ENCODE data around the gene DCAF5.
"Not testable (repeated sequence)": the region's sequence is repeated elsewhere in the genome, so short reads cannot be mapped to it uniquely, and the experiment has no call there.

The DCAF5 gene

DNA sequence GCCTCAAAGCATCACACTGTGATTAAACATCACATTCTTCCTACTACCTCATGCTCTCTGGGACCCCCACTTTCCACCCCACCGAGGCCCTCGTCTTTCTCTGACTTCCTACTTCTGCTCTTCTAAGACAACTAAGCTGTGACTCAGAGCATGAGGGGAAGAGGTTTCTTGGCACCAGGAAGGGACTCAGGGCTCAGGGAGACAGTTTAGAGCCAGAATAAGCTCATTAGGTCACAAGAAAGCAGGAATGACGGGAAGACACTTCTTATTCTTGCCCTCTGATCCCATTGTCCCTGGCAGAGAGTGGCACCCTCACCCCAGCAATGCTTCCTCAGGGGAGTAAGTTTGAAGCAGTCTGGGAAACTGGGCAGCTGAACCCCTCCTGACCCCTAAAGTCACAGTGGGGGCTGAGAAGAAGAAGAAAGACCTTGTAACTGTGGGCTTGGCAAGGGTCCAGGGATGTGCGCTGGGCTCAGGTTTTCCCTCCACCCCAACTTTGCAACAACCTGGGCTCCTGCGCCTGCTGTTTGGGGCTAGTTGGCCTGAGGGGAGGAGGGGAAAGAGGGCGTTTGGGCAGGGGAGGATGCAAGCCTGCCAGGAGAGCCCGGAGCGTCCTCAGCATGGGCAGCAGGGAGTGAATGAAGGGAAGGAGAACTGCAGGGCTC lies 109.2 kb downstream of the DCAF5 start:
- DNase-seq (ENCODE audit: low read depth), result peak; percentile 72

DNA sequence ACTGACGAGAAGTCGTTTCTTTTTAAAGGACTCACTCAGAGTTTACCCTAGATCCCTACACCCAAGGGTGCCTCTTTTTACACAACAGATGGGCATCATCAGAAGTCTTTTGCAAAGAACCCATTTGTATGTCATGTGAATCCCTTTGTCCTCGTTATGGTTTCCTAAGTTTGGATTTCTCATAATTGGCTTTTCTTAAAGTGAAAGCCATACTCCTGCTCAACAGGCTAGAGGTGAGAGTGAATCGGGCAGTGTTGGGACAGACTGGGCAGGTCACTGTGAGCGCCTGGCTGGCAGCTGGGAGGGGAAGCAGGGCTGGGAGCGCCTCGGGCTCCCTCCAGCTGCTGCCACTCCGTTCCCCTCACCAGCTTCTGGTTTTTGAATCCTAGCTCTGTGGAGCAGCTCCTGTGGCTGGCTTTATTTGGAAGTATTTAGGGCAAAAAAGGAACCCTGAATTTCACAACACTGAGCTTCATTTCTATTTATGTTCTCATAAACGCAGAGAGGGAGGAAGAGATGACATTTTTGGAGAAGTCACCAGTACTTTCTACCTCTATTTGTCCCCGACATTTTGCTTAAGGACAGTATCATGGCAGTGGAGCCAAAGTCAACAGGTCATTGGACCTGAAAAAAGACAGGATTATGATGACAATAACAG lies 110.0 kb downstream of the DCAF5 start:
- DNase-seq (ENCODE audit: low read depth), result no peak

DNA sequence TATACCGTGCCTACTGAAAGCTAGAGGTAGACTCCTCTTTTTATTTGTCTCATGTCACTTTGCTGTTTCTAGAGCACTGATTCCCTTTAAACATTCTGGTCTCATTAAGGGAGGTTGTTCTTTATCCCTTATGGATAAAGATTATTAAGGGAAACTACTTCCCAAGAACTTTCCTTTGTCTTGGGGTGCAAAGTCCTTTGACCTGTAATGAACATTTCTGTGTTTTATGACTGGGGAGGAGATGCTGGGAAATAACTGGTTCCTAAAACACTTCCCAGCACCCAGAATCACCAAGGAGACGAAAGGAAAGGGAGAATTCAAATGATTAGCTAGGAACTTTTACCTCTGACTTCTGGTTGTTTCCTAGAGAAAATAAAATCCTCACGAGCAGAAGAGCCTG lies 110.6 kb downstream of the DCAF5 start:
- no peak for DNase-seq (ENCODE audit: low read depth)

DNA sequence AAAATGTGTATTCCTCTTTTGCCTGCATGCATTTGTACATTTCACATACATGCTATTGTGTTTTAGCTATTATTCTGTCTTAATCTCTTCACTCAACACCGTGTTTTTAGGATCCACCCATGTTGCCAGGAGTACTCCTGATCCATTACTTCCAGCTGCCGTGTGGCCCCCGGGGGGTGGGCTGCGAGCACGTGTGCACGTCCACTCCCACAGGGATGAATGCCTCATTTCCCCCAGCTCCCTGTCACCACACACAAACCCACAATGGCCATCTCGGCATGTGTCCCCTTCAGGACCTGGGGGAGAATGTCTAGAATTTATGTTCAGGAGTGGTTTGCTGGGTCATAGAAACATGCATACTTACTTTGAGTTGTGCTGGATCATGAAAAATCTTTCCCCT lies 111.1 kb downstream of the DCAF5 start:
- no peak for DNase-seq (ENCODE audit: low read depth)

DNA sequence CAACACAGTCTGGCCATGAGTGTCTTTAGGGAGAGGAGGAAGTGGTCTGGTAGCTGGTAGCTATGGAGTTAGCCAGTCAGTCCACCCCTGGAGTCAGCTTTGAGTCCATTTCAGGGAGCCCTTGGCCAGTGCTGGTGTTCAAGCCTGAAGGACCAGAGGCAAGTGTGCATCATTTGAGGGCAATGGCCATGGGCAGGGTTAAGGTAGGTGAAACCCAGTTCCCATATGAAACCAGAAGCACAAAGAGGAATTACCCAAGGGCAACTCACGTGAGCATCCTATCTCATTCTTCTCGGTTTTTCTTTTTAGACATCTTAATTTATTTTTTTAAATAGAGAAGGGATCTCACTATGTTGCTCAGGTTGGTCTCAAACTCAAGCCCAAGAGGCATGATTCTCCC lies 112.6 kb downstream of the DCAF5 start:
- no peak for DNase-seq (ENCODE audit: low read depth)

DNA sequence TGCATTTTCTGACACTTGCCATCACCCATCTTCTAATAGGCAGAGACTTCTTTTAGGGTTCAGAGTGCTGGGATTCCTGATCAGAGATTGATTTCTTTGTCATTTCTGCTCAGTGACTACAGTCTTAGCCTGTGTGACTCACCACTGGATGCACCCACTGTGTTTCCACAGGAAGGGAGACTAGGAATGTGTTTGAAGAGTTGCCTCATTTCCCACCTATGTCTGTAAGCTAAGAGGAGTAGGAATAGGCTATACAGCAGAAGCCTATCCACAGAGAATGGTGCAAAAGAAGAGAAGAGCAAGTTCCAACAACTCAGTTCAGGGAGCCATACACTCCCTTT lies 113.7 kb downstream of the DCAF5 start:
- peak; percentile 78 for DNase-seq (ENCODE audit: low read depth)

DNA sequence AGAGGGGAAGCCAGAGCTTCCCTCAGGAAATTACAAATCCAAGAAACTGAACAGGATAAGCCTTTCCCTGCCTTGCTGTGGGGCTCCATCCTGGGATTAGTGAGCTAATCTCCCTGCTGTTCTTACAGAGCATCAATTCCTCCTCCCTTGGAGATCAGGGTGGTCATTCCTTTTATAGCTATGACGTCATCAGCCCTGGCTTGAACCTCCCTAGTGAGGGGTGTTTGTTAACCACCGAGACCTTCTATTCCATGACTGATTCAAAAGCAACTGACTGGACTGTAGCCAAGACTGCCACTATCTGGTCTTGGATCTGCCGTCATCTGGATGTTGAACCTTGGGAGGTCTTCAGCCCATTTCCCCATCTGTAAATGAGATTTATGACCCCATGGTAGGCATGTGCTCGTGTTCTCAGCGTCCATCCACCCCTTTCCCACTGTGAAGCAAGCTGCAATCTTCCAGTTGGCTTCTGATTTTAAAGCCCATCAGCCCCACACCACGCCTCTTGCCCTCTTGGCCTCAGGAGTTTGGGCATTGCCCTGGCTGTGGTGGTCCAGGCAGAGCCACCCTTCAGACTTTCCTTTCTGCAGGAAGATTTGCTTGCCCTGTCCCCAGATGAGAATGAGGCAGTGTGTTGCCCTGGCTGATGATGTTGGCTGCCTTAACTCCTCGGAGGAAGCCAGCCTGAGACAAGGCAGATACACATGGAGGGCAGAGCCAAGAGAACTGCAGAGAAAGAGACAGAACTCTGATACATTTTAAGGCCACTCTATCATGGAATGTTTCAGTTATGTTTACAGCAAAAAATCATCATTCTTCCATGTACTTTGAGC lies 114.2 kb downstream of the DCAF5 start:
- DNase-seq (ENCODE audit: low read depth), result peak; percentile 92

DNA sequence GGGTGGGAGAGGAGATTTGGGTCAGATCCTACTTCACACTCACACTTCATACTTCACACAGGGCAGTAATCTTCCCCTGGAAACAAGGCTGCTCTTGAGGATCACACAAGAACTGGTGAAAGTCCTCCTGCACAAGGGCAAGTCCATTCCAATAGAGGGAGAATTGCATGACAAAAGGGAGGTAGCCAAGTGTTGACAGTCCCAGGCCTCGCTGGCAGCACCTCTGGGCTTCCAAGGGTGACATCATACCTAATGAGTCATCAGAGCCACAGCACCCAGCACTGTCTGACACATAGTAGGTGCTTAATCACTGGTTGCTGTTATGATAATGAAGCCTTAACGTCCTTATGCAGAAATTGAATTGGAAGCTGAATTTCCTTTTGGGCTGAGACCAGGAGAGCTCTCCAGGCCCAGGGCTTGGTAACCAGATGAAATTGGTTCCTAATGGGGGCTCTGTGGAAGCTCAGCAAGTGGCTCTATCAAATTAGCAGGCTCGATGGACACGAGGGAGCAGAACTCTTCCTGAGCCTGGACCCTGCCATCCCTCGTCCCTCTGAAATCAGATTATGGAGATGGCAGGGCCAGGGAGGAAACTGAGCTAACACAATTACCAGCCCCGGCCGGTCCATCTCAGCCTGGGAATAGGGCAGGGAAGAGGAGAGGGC lies 115.0 kb downstream of the DCAF5 start:
- DNase-seq (ENCODE audit: low read depth), result peak; percentile 51

DNA sequence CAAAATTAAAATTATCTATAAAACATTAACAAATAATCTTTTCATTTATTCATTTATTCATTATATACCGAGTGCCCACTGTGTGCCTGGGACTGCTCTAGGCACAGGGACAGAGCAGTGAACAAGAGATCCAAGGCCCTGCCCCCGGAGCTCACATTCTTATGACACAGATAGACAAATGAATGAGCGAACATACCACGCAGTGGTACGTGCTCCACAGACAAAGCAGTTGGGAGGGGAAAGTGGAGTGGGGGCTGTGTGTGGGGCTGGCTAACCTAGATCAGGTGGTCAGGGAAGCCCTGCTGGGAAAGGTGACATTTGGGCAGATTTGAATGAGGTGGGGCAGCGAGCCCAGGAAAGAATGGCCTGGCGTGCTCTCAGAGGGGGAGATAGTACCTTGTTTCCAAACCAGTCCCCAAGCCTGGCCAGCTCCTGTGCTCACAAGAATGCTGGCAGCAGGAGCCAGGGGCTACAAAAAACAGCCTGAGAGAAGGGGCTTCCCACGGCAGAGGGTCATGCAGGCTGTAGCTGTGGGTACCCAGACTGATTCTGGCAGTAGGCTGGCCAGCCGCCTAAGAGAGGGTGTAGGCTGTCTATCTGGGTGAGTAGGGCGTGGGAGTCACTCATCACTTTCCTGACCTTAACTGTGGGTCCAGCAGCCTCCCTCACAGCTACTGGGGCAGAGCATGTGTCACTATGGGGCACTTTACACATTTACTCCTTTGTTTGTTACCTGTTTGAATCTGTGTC lies 116.0 kb downstream of the DCAF5 start:
- DNase-seq (ENCODE audit: low read depth), result no peak

DNA sequence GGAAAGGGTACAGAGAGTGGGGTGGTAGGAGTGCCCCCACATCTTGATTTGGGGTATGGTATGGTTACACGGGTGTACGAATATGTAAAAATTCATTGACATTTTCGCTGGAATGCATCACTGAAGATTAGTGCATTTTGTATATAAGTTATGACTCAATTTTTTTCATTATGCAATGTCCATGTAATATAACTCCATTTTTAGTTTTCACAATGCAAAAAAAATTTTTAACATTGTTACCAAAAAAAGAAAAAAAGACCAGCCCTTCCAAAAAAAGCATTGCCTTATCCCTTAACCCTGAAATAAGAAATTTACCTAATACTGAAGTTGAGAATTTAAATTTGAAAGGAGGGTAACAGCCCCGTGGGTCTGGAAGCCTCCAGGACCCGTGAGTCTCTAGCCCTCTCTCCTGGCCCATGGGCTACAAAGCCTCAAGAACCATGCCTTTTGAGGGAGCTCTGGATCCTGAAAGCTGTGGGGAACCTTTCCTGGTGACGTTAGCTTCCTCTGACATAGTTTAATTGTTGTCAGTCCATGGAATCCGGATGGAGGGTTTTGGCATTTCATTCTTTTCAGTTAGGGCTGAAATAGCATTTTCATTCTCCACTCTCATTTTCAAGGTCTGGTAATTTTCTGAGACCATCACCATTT lies 118.2 kb downstream of the DCAF5 start:
- DNase-seq (ENCODE audit: low read depth), result peak; percentile 72

DNA sequence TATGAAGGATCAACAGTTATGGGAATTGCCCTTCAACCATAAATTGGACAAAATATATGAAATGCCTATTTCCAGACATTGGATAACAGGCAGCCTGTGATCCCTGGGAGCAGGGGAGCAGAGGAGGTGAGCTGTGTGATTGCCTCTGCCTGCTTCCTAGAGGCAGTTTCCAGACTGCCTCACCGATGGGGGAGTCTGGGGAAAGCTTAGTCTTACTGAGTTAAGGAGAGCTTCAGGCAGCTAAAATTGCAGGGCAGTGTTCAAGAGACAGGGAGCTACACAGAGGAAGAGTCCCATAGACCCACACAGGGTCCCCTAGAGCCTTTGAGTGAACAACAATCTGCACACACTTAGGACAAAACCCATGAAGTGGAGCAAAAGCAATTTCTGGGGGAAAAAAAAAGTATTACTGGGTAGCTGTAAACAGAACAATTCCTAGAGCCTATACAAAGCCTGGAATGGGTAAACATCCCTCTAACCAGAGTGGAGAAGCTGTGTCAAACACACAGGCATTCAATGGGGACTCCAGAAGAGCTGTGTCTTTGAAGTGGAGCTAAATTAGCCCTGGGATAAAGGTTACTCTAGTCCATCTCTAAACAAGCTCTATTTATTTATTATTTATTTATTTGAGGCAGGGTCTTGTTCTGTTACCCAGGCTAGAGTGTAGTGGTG lies 125.5 kb downstream of the DCAF5 start:
- no peak for DNase-seq (ENCODE audit: low read depth)

DNA sequence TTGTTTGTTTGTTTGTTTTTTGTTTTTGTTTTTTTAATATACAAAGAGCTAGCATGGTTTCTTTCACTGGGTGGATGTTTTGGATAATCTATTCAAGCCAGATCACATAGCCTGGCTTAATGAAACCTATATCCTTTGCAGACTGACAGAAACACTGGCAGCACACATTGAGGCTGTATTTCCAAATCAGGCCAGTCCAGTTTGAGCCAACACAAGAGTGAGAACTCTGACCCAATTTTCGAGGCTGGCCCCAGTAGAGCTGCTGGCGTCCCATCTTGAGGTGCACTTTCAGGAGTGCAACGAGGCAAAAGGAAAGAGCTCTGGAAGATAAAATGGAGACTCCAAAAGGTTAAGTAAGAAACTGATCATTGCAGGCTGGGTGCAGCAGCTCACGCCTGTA lies 129.9 kb downstream of the DCAF5 start:
- no peak for DNase-seq (ENCODE audit: low read depth)

DNA sequence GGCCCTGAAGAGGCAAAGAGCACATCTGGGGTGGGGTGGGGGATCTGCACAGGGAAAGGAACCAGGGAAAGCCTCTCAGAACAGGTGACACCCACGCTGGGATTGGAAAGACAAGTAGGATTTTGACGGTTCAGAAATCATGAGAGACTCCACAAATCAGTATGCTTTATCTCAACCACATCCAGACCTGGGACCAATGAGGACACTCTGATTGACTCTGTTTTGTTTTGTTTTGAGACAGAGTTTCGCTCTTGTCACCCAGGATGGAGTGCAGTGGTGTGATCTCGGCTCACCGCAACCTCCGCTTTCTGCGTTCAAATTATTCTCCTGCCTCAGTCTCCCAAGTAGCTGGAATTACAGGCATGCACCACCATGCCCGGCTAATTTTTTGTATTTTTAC lies 130.8 kb downstream of the DCAF5 start:
- not testable (repeated sequence) for DNase-seq (ENCODE audit: low read depth)

DNA sequence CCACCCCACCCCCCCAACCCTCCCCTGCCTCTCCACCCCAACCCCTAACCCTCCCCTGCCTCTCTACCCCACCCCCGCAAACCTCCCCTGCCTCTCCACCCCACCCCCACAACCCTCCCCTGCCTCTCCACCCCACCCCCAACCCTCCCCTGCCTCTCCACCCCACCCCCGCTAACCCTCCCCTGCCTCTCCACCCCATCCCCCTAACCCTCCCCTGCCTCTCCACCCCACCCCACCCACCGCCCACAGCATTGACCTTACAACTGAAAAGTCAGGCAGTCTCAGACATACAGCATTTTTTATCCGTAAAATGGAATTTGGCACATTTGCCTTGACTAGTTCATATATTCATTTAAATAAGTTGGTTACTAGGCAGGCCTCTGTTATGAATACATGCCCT lies 135.2 kb downstream of the DCAF5 start:
- DNase-seq (ENCODE audit: low read depth), result no peak

DNA sequence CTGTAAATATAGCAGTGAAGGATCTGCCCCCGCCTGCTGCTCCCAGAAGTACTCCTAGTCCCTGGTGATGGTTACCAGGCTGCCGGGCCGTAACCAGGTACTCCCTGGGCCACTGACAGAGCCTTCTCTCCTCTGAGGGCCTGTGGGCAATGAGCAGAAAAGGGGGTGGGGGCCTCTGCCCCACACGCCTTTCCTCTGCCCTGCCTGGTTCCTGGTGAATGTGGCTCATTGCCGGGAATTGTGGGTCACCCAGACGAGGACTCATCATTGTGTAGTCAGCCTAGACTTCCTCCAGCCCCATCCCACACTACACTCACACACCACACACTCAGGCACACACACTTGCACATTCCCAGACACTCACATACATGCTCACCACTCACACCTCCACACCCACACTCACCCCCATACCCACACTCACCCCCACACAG lies 138.1 kb downstream of the DCAF5 start:
- no peak for DNase-seq (ENCODE audit: low read depth)

DNA sequence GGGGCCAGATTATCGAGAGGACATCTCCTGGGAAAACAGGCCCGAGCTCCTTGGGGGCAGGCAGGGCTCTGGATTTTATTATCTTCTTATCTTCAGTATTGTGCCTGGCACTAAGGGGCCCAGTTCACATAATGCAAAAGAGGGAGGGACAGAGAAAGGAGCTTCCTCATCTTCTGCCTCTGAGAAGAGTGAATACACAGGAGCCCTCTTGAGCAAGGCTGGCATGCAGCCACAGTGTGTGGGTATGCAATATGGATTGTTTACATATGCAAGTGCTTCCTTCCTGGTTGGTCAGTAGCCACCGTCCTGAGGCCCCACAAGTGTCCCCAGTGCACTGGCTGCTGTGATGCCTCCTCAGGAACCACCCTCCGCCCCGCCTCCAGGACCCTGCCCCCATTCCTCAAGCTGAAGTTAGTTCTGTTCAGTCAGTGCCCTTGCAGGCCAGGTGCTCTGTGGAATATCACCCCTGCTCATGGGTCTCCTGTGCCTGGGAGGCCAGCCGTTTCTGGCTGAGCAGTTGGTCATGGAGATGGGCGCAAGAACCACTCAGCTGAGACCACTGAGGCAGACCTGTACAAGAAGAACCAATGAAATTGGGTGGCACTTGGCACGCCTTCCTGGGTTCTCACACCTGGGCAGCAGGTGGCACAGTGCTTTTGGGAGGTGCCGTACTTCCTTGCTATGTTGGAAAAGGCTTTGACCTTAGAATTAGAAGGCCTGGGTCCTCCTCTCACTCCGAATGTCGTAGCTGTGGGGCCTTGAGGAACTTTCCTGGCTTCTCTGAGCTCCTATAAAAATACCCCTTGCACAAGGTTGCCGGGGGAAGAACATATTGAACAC lies 138.8 kb downstream of the DCAF5 start:
- peak; percentile 70 for DNase-seq (ENCODE audit: low read depth)

DNA sequence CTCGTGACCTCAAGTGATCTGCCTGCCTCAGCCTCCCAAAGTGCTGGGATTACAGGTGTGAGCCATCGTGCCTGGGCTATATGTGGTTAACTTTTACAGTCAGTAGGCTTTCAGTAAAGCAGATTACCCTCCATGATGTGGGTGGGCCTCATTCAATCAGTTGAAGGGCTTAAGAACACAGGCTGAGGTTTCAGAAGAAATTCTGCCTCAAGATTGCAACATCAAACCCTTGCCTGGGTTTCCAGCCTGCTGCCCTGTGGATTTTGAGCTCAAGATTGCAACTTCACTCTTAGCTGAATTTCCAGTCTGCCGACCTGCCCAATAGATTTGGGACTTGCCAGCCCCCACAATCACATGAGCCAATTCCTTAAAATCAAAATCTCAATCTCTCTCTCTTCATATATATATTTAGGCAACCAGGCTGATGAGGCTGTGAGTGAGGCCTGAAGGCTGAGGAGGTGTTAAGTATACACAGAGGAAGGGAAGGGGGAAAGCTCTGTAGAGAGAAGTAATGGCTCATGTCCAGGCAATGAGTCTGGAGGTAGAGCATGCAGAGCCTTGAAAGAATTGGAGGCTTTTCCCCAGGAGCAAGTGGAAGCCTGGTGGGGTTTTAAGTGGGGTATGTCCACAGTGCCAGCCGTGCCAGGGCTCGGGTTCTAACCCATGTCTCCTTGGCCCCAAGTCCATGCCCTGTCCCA lies 140.5 kb downstream of the DCAF5 start:
- peak; percentile 61 for DNase-seq (ENCODE audit: low read depth)

DNA sequence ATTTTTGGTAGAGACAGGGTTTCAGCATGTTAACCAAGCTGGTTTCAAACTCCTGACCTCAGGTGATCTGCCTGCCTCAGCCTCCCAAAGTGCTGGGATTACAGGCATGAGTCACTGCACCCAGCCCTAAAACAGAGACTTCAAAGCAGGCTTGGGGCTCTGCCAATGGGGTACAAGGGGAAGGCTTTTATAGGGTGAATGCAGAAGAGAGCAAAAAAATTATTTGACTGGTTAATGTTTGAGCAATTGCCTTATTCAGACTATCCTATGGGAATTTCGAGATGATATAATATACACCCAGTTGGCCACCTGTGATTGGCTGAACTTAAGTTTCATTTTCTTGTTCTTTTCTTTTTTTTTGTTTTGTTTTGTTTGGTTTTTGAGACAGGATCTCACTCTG lies 142.3 kb downstream of the DCAF5 start:
- no peak for DNase-seq (ENCODE audit: low read depth)

DNA sequence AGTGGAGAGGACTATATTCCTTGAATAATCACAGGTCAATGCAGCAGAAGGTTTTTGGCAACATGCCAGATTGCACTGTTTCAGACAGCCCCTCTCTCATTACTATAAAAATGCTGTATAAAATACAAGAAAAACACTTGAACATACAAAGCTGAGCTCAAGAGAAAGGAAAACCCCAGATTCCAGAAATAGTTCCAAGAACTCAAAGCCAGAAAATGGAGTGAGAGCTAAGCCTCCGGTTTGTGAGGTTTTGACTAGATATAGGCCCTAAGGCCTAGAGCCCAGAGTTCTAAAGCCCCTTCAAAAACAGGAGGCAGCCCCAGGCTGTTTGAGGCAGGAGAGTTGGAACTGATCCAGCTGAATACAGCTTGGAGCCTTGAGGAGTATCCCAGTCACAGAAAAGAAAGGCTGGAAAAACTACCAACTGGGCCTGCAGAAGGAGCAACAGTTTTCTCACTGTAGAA lies 144.5 kb downstream of the DCAF5 start:
- peak; percentile 59 for DNase-seq (ENCODE audit: low read depth)

Data from iris pigment epithelial cell (primary cell).